GM21526 (cell line): ENCODE data around the gene LAMTOR5.
"Not testable (repeated sequence)": the region's sequence is repeated elsewhere in the genome, so short reads cannot be mapped to it uniquely, and the experiment has no call there.

Source experiments
- ATAC-seq: cut with Tn5 transposase; IDR thresholded peaks from one replicate; pipeline ENCODE4 v1.9.1; 2021; ENCODE audit warnings: moderate library complexity; ENCODE audit not compliant: unreplicated experiment, low FRiP score

LAMTOR5 gene

GRCh38 chr1:110407260-110408210 is at the start of gene LAMTOR5:
Gene LAMTOR5 (minus strand): TSS chr1:110407694. CDS start chr1:110407620, 74 bp downstream.
- peak; percentile 74 for ATAC-seq

DNA sequence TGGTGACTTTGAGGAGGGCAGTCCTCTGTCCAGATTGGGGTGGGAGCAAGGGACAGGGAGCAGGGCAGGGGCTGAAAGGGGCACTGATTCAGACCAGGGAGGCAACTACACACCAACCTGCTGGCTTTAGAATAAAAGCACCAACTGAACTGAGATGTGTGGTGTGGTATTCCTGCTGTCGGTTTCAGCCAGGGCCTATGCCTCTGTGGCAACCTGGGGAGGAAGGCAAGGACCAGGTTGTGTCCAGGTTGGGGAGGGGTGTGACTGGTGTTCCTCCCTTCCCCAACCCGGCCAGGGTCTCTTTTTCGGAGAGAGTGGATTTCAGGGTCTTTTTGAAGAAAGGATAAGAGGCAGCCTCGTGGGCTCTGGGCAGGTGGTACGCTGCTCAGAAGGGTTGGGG is 49.7 kb upstream of the LAMTOR5 start:
- no peak for ATAC-seq

DNA sequence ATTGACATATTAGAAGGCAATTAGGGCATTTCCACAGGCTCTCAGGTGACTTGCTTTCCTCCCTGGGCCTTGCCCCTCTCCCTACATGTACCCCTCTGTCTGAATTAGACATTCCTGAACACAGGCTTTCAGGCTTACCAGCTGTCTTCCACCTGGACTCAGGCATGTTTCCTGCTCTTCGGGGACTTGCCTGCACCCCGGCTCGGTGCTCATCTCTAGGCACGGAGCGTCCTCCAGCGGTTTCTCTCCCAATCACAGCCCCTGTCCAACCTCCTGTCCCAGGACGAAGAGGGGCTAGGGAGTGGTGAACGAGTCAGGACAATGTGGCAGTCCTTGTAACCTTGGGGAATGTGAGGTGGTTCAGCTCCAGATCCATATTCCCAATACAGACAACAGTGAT is 47.7 kb upstream of the LAMTOR5 start:
- ATAC-seq, result no peak

DNA sequence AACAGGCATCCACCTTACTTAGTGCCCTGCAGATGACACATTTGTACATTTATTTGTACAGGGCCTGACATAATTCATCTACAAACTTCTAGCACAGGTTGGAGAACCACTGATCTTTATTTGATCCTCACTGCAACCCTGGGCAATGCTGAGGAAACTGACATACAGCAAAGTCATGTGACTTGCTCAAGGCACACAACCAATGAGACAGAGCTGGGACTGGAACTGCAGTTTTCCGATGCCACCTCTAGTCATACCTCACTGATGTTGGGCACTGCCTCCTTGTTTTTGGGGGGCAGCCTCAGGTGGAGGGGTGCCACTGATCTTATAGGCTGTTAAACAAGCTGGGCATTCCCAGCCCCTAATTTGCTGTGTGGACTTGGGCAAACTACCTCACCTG is 46.8 kb upstream of the LAMTOR5 start:
- no peak for ATAC-seq

DNA sequence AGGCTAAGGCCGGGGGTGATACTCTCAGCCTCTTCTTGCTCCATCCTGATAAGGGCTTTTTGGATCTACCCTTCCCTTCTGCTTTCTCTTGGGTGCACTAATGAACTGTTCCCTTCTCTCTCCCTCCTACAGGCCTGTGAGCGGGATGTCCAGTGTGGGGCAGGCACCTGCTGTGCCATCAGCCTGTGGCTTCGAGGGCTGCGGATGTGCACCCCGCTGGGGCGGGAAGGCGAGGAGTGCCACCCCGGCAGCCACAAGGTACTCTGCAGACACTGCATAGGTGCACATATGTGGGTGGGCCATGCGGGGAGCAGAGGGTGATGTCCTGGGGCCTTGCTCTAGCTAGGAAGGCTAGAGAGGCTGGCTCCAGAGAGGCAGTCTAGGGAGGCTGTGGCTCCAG is 46.3 kb upstream of the LAMTOR5 start:
- ATAC-seq, result no peak

DNA sequence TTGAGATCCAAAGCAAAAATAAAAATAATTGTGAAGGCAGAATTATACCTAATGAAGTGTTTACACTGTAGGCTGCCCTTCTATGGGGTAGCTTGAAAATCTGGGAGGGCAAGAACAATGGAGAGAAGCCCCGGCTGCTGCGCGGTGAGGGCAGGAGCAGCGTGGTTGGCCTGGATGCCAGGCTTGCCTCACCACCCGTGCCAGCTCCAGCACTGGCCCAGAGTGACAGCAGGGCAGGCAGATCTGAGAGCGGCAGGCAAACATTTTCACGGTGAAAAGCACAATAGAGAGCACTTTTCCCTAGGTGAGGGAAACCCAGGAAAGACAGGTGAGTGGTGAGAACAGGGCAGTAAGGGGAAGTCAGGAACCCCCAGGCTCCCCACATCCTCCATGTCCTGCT is 44.8 kb upstream of the LAMTOR5 start:
- no peak for ATAC-seq

DNA sequence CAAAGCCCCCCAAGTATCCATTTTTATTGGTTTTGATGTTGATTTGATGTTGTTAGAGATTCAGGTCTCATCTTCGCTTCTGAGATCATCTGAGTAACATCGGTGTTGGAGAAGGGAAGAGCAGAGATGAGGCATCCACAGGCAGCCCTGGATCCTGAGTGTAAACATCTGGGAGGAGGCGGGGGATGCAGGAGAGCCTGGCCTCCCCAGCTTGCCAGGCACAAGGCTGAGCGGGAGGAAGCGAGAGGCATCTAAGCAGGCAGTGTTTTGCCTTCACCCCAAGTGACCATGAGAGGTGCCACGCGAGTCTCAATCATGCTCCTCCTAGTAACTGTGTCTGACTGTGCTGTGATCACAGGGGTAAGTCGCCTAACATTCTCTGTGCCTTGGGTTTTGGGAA is 43.4 kb upstream of the LAMTOR5 start, which contains the start of gene PROK1:
Gene PROK1 (plus strand): TSS at position 221 of the 400 bp plus-strand sequence. CDS start 68 bp downstream, at position 289.
- no peak for ATAC-seq

- no peak for ATAC-seq
Measured at GRCh38 chr1:110449661-110450651, 42.5 kb upstream of the LAMTOR5 start.

DNA sequence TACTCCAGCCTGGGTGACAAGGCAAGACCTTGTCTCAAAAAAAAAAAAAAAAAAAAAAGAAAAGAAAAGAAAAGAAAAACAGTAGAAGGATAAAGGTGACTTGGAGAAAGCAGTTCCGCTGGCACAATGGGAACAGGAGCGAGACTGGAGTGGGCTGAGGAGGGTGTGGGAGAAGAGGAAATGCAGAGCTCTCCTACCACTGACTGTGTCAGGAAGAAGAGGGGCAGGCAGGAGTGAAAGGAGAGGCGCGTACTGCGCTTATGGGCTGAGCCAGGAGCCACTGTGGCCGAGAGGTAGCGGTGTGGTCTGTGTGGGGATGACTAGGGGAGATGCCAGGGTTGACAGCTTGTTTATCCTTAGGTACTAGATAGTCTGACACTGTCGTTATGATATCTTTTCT is 37.1 kb upstream of the LAMTOR5 start:
- no peak for ATAC-seq

DNA sequence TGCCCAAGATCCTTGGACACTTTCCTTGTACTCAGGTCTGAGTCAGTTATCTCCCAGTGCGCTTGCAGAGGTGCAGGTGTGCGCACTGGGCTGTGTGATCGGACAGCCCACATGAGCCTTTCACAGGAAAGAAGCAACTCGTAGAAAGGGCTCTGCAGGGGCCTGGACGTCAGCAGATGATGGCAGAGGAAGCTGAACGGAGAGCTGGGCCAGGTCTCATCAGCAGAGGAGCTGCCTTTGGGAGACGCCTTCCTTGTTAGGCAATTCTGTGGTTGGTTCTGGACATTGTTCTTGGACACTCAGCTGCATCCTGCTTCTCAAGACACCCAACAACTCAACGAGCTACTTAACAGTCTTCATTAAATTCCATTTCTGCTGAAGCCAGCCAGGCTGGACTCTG is 36.0 kb upstream of the LAMTOR5 start:
- no peak for ATAC-seq

DNA sequence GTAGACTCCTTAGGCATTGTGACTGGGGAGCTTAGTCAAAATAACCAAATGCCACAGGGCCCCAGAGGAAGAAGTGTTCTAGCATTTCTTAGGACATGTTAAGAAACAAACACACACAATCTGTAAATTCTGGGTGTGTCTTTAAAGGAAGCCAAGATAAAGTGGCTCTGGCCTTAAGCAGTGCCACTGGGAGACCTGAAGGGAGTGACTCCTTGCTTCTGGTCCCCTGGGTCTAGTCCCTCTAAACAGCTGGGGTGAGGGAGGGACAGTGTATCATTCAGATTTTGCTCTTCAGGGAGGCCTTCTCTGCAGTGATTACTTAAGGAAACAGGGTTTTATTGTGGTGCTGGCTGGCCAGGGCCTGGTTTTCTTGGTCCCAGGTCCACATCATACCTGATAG is 34.4 kb upstream of the LAMTOR5 start:
- ATAC-seq, result no peak

GRCh38 chr1:110440877-110441276 is 33.4 kb upstream of the LAMTOR5 start:
- no peak for ATAC-seq

DNA sequence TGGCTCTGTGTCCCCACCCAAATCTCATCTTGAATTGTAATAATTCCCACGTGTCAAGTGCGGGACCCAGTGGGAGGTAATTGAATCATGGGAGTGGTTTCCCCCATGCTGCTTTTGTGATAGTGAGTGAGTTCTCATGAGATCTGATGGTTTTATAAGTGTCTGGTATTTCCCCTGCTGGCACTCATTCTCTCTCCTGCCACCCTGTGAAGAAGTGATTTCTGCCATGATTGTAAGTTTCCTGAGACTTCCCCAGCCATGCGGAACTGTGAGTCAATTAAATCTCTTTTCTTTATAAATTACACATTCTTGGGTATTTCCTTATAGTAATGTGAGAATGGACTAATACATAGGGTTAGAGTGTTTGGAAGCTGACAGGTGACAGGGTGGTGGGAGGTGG is 32.4 kb upstream of the LAMTOR5 start:
- ATAC-seq, result not testable (repeated sequence)

DNA sequence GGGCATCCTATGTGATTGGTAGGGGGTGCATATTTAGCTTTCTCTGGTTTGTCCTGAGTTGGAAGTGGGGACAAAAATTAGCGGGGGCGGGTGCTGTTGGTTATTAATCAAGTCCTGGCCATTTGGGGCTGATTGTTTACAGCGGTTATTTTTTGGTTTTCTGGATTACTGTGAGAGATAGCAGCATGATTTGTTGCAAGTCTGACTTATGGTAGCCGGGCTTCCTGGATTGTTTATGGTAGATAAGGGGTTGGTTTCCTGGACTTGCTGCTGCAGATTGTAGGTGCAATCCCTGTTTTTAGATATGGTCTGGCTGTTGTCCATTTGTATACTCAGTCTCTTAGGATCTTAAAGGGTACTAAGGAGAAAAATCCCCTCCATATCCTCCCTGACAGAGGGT is 31.4 kb upstream of the LAMTOR5 start:
- ATAC-seq, result no peak

DNA sequence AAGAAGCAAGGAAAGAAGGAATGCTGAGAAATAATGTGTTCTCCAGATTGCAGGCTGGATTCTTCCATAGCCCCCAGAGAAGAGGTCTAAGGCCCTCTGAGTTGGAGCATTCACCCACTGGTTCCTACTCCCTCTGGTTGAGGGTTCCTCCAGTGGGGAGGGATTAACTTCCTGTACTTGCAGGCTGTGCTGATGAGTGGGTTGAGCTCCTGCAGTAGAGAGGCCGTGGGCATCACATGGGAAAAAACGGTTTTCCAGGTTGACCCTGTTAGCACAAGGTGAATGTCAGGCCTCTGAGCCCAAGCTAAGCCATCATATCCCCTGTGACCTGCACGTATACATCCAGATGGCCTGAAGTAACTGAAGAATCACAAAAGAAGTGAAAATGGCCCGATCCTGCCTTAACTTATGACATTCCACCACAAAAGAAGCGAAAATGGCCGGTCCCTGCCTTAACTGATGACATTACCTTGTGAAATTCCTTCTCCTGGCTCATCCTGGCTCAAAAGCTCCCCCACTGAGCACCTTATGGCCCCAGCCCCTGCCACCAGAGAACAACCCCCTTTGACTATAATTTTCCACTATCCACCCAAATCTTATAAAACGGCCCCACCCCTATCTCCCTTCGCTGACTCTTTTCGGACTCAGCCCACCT is 30.3 kb upstream of the LAMTOR5 start:
- not testable (repeated sequence) for ATAC-seq

GRCh38 chr1:110436635-110437034 is 29.1 kb upstream of the LAMTOR5 start:
- ATAC-seq, result no peak

GRCh38 chr1:110434946-110435345 is 27.5 kb upstream of the LAMTOR5 start:
- ATAC-seq, result no peak

DNA sequence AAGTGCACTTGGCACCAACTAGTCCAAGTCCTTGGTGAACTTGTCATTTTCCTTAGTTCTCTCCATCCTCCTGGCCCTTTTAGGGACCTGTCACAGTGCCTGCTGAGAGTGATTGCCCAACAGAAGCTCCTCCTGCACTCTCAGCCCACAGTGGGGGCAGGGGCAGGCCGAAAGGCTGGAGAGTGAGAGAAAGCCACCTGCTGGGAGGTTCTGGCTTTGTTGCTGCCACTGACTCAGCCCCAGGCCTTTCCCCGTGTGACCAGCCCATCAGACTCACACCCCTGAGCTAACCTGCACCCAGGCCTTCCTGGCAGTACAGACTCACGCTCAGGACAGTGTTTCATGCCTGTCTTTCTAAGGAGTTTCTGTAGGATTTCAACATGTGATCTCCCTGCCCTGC is 26.3 kb upstream of the LAMTOR5 start:
- no peak for ATAC-seq

- ATAC-seq, result no peak
Measured at GRCh38 chr1:110433213-110433612, 25.7 kb upstream of the LAMTOR5 start.

GRCh38 chr1:110430901-110431300 is 23.4 kb upstream of the LAMTOR5 start:
- no peak for ATAC-seq
